ENCODE results near the gene HOXC13.

DNA sequence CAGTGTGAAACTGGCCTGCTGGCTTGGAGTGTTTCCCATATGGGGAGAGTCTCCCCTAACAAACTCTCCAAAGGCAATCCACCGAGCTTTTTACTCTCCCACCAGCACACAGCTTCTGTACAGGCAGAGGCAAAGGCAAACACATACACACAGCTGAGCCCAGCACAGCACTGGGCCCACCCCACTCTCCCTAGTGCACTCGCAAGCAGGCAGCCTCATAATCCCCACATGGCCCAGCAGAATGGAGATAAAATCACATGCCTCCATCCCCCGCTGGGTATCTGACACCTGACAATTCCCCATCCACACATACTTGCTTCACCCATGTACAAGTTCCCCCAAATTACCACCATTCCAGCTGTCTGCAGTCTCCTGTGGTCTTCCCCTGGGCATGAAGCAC is 19.5 kb downstream of the HOXC13 start:
- TF ChIP-seq, protein P1, sequence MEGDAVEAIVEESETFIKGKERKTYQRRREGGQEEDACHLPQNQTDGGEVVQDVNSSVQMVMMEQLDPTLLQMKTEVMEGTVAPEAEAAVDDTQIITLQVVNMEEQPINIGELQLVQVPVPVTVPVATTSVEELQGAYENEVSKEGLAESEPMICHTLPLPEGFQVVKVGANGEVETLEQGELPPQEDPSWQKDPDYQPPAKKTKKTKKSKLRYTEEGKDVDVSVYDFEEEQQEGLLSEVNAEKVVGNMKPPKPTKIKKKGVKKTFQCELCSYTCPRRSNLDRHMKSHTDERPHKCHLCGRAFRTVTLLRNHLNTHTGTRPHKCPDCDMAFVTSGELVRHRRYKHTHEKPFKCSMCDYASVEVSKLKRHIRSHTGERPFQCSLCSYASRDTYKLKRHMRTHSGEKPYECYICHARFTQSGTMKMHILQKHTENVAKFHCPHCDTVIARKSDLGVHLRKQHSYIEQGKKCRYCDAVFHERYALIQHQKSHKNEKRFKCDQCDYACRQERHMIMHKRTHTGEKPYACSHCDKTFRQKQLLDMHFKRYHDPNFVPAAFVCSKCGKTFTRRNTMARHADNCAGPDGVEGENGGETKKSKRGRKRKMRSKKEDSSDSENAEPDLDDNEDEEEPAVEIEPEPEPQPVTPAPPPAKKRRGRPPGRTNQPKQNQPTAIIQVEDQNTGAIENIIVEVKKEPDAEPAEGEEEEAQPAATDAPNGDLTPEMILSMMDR (conservative IDR thresholded peaks at IDR 0.05 in 1 of 2, IDR thresholded peaks at IDR 0.05 in 1 of 2; ENCODE audit: low read depth in 1 of 2, low read length in 2 of 2): no peak
- TF ChIP-seq EZH2 (IDR thresholded peaks at IDR 0.05; ENCODE audit: low read length, missing control alignments): no peak

Data from fibroblast of lung (primary cell).